Activated CD4-positive, alpha-beta T cell treated with anti-CD3 and anti-CD28 coated beads, Interleukin-2, amount 50 U/mL, for 16 hours (primary cell): Measurements from ENCODE around the gene SLC22A31.
"Not testable (repeated sequence)": the region's sequence is repeated elsewhere in the genome, so short reads cannot be mapped to it uniquely, and the experiment has no call there.

ENCODE experiments used
- DNase-seq: peaks from one replicate; pipeline ENCODE4 v3.0.0-alpha.2; 2020

SLC22A31 gene

DNA sequence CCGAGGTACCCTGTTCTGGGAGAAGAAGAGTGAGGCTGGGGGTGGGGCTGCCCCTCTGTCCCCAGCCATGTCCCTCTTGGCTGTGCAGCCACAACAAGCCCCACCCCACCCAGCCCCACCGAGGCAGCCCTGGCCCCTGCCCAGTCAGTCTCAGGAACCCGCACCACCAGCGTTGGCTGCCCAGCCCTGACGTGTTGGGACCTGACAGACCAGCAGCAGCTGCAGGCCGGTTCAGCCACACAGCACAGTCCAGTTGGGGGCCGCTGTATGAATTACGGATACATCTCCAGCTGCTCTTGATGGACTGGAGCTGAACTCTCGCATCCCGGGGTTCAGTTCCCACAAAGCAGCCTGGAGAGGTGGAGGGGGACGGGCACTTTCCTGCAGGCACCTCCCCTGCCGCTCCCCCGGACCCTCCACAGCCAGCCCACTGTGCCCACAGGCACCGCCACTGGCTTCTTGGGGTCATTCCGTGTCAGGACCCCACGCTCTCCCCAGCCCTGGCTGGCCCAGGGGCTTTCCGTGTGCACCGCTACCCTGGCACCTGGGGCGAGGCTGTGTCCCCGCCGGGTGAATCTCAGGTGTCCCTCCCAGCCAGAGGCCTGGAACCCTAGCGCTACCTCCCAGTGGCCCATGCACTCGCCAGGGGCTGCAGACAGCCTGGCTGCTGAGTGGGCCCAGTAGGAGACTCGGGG, 21.7 kb downstream of the SLC22A31 start:
- no peak for DNase-seq

DNA sequence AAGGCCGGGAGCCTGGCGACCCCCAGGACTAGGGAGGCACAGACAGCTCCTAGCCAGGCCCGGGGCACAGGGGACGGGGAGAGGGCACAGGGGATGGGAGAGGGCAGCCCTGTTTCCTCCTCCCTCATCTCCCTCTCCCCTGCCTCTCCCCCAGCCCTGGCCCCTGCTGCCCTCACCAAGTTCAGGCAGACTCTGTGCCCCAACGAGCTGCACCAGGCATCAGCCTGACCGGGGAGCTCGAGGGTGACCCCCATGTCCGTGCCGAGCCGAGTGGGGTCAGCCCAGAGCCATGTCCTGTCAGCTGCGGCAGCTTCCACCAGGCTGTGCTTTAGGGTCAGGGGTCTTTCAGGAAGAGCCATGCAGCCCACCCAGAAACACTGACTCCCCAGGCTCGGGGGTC, 22.8 kb downstream of the SLC22A31 start:
- no peak for DNase-seq

DNA sequence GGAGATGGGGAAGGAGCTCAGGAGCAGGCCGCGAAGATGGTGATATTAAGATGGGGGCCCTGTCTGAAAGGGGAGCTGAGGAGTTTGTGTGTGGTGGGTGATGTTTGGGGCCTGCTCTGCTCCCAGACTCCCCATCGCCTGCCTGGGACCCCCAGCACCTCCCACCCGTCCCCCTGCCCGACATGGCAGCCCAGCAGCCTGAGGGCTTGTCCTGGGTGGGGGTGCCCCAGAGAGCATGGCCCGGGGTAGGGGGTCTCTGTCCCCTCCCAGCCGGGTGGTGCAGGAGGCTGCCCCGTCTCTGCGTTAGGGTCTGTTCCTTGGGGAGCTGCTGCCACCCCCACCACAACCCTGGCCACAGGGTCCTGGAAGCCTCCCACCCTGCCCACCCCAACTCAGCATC, 23.6 kb downstream of the SLC22A31 start:
- no peak for DNase-seq

DNA sequence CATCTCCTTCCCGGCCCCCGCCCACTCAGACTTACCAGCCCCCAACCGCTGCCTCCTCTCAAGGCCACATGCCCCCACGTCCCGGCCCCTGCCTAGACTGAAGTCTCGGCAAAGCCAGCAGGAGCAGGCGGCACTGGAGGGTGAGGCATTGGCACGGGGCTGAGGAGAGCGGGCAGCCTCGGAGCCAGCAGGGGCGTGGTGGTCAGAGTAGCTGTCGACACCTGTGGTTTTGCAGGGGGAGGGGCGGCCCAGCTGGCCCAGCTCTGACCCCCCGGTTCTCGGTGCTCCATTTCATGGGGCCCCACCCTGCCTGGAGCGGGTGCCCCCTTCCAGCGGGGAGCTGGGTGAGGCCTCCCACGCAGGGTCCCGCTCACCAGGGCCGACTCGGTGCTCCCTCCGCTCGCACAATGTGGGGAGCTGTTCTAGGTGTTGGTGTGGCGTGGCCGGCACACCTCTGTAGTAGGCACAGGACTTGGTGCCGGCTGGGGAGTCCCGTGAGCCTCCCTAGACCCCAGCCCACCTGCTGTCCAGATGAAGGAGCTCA, 24.1 kb downstream of the SLC22A31 start:
- DNase-seq: no peak

DNA sequence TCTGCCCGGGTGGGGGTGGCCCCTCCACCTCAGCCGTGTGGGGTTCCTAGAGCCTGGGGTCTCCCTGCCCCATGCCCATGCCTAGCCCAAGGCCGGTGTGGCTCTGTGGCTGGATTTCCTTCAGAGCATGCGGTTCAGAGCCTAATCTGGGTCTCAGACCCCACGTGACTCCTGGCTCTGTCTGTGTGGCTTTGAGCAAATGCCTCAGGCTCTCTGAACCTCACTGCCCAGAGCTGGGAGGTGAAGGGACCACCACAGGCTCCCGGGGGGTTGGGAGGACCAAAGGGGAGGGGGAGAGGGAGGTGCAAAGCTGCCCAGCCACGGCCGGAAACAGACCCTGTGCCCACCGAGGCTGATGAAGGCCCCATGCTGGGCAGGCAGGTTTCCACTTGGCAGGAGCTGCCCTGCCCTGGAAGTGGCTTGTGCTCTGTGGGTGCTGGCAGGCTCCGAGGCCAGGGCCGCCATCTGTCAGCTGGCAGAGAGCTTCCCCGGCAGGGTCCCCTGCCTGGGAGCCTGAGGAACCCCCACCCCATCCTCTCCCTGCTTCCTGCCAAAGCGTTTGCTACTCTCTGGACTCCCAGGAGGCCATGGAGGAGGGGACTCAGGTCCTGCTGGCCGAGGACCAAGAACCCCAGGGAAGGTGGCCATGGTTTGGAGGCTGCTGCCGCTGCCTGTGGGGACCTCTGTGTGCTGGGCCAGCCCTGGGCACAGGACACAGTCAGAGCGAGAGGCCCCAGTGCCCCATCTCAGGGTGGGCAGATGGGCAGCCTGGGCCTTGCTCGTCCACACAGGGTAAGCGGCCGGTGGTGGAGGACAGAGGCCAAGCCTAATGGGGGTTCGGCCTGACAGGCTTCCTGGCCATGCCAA, 24.8 kb downstream of the SLC22A31 start:
- no peak for DNase-seq

DNA sequence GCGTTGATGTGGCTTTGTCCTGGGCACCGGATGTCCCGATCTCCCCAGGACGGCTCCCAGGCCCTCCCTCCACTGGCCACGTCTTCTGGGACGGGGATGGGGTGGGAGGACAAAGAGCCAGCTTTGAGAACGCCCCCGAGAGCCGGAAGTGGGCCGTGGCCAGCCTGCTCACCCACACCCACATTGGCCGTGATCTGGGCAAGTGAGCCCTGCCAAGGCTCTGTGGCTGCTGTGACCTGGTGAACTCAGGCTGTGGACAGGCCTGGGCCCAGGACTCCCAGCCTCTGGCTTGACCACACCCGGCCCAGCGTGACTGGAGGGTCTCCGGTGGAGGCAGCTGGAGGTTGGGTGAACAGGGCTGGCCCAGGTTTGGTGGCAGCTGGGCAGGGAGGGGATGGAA, 25.5 kb downstream of the SLC22A31 start:
- DNase-seq: no peak

DNA sequence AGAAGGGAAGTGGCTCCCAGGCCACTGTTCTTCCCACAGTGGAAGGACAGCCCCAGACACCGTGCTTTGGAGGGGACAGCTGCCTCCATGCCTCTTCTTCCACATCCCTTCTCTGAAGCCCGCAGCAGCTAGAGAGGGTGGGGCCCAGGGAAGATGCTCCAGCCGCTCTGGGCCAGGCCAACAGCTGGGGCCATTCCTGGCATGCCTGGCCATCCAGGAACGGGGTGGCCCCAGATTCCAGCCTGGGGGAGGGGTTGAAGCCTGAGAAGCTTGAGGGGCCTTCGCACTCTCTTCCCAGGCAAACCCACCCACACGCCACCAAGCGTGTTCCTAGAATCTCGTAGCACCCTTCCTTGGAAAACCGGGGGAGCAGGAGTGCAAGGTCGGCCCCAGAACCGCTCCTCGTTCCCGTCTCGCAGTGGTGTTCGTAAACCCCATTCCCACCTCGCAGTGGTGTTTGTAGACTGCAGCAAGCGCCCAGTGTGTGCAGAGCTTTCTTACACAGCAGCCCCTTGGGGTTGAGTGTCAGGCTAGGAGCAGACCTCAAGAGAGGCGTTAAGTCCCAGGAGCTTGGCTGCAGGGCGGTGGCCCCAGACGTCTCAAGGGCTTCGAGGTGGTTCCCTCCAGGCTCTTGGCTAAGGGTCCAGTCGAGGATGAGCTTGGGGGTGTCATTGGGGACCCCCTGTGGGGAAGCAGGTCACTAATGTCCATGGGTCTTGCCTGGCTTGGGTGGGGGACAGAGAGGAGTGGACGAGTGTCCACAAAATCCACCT, 26.1 kb downstream of the SLC22A31 start:
- DNase-seq: no peak

DNA sequence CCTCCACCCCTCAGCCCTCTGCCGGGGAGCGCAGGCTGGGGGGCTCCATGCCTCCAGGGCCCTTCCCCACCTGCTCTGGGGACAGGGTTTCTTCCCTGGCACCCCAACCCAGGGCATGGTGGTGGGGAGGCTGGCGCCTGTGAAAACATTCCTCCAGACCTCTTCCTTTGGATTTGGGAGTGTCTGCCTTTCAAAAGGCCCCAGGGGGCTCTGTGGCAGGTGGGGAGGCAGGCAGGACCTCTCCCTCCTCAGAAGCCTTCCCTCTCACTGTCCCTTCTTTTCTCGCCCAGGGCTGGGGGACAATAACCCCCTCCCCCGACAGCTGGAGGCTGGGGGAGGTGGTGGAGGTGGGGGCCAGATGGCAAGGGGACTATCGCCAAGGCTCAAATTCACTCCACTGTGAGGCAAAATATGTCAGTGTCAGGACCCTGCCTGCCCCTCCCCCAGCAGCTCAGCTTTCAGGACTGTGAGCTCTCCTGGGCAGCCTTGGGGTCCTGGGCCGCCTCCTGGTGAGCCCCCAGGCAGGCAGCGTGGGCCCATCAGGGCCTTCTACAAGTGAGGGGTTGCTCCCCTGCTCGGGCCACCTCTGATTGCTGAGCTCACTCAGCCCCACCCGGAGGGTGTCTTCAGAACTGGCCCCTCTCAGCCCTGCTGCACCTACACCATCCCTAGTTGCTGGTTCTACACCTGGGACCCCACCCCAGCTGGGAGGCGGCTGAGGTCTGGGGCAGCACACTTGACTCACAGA, 27.0 kb downstream of the SLC22A31 start:
- no peak for DNase-seq

DNA sequence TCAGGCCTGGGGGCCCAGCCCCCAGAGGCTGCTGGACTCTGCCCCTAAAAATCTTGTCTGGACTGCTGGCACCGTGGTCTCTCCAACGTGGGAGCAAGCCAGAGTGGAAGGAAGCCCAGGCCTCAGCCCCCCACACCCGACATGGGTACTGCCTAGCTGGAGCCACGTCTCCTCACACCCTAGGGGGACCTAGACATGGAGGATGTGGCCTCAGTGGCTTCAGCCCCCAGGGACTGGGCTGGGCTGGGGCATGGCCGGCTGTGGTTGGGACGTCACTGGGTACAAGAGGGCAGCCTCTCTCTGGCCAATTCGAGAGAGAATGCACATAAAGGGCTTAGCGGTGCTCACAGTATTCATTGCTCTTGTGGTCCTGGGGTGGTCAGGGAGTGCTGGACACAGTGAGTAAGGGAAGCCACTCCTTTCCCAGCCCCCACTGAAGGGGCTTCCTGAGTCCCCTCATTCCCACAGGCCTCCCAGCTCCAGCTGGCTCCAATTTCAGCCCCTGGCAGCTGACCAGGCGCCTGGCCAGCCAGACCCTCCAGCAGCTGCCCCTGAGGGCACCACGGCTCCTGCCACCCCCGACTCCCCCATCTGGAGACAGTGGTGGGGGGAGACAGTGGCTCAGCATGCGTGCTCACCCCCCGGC, 27.7 kb downstream of the SLC22A31 start:
- no peak for DNase-seq

DNA sequence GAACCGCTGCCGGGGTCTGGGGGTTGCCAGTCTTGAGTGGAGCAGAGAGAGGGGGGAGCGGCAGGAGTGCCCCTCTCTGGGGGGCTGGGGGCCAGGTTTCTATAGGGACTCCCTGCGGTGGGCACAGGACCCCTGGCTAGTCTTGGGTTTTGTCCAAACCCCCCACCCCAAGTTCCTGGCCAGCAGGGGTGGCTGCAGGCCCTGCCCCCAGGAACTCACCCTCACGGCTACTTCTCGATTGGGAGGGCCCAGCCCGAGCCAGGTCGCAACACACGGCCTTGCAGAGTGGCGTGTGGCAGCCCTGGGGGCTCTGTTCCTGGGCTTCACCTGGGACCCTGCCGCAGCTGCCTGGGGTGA, 28.2 kb downstream of the SLC22A31 start:
- DNase-seq: no peak

DNA sequence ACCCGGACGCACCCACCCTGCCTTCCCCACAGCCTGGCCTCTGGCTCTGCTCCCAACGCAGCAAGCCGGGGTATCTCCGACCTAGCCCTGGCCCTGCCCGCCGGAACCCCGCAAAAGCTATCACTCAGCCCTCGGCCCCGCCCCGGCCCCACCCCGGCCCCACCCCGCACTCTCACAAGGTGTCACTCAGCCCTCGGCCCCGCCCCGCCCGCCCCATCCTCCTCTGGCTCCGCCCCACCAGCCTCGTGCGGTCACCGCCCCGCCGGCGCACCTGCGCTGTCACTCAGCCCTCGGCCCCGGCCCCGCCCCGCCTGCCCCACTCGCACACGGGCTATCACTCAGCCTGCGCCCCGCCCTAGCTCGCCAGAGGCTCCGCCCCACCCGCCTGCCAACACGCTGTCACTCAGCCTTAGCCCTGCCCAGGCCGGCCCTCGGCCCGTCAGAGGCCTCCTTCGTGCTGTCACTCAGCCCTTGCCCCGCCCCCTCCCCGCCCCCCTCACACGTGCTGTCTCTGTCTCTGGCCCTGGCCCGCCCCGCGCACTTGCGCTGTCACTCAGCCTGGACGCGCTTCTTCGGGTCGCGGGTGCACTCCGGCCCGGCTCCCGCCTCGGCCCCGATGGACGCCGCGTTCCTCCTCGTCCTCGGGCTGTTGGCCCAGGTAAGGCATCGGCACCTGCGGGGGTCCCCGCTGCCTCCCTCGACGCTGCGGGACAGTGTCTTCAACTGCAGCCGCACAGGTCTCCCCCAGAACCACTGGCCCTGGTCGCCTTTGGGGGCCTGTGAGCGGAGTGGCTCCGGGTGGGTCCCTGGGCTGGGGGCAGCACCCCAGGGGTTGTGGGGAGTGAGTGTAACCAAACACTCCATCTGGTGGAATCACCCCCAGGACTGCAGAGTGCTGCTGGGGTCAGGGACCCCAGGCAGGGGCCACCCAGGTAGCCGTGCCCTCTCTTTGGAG, 28.8 kb downstream of the SLC22A31 start, which contains the start of gene CDH15:
CDH15 (plus strand) TSS at position 533 of the 955 bp plus-strand sequence; CDS start at position 617, 84 bp downstream.
- DNase-seq: peak; percentile 97

DNA sequence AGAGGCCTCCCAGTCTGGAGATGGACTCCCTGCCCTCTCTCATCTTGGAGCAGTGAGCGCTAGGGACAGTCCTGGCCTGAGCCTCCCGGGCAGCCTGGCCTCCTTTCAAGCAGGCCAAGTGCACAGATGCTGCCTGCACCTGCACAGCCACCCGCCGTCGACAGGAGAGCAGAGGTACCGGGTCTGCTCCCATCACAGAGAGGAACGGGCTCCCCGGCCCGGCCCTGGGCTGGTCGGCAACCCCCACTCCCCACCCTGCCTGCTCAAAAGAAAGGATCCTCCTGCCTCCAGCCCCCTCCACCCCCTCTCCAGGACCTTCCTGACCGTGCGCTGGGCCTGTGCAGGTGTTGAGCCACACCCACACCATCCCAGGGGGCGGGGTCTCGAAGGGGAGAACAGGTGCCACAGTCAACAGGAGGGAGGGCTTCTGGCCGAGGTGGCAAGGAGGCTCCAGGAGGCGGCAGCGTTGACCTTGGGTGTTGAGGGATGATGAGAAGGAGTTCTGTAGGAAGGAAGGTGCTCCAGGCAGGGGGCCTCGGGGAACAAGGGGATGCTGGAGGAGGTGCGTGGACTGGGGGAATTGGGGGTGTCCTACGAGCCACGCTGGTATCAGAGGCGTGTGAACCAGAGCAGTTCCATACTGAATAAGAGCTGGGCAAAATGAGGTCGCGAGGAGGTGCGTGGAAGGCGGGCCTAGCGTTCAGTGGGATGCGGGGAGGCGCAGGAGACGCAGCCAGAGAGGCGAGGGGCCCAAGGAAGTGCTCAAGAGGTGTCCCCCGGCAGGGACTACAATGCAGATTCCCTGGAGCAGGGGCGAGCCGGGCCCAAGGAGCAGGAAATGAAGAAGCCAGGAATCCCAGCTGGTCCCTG, 29.8 kb downstream of the SLC22A31 start:
- DNase-seq: no peak

DNA sequence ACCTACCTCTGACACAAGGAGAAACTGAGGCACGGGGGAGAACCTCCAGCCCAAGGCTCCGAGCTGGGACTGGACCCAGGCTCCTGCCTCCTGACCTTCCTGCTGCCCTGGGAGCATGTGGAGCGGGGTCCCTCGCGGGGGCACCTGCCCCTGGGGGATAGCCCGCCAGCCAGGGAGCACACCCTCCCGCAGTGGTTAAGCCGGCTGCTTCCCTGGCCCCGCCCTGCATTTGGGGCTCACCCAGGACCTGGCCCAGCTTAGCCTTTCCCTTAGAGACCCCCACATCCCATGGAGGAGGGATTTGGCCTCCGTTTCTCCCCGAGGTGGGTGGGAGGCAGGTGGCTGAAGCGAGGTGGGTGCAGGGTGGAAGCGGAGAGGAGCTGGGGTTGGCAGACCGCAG, 30.6 kb downstream of the SLC22A31 start:
- DNase-seq: no peak

DNA sequence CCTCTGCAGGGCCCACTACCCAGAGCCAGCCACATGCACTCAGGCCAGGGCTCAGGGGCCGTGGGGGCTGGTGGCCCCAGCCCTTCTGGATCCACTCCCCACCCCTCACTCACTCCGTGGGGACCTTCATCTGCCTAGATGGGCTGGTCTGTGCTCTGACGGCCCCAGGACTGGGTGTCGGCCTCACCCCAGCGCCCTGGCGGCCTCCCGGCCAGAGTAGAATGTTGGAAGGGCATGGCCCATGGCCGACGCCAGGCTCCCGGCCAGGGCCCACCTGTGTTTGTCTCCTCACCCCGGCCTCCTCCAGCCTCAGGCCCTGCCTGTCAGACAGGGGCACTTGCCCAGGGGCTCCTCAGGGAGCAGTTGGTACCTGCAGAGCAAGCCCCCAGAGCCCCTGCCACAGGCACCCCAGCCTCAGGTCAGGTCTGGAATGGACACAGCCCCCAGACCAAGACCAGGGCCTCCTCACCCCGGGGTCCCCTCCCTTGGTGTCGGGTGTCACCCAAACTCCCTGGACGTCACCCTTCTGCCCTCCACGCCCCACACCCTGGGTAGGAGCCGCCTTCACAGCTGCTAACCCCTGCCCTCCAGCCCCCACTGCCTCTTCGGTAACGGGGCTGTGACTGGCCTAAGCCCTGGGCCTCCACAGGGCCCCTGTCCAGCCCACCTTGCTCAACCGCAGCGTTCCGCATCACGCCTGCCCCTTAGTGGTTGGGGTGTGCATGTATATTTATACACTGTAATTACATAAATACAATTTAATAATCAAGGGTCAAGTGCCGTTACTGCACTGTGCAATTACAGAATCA, 31.8 kb downstream of the SLC22A31 start:
- no peak for DNase-seq

DNA sequence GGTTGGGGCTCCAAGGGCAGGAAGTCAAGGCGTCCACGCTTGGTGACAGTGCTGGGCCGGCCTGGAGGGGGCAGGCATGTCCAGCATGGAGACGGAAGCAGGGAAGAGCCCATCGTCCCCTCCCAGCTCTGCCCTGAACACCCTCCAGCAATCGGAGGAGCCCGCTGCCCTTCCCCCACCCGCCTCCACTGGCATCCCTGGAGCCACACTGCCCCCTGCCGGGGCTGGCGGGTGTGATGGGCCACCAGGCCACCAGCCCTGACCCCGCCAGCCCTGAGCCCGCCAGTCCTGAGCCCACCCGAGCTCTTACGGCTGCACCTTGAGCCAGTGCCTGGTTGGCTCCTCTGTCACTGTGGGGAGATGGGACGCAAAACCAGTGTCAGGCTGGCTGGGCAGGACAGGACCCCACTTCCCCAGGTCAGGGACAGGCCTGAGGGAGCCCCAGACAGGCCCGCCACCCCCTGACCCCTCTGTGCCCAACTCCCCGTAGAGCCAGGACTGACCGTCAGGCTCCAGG, 32.9 kb downstream of the SLC22A31 start:
- peak; percentile 85 for DNase-seq

DNA sequence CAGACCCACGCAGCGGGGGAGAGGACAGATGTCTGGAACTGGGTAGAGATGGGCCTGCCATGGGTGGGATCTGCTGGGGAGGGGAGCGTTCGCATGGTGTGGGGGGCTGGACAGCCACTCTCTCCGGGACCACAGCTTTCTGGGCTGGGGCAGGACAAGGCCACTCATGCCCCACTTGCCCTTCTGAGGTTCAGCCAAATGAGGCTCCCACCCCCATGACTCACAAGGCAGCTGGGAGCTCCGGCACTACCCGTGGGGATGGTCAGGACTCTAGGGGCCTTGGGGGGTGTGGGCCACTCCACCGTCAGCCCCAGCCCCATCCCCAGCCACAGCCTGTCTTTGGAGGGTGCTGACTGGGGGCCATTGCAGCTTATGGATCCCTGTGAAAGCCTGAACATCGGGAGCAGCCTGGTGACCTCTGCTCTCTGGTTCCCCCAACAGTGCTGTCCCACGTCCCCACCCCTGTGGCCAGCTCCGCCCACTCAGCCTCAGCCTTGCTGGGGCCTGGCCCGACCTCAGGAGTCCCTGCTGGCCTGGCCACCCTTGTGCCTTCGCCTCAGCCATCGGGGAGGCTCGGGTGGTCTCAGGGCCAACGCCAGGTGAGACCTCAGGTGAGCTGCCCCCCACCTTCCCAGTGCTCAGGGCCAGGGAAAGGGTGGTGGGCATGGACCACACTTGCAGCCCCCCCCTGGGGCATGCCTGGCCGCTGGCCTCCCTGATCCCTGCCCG, 33.5 kb downstream of the SLC22A31 start:
- no peak for DNase-seq

DNA sequence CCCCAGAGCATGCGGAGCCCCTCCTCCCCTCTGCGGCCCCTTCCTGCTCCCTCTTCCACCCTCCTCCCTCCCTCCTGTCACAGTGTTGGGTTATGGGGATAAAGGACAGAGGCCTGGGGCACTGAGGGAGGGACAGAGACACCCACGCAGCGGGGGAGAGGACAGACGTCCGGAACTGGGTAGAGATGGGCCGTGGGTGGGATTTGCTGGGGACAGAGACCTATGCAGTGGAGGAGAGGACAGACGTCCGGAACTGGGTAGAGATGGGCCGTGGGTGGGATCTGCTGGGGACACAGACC, 34.7 kb downstream of the SLC22A31 start:
- not testable (repeated sequence) for DNase-seq
